ENCODE data around the gene INPP4B. TPM values are rescaled to one million over a fixed set of nuclear protein-coding genes. Genes with fewer than 3 reads are reported as not detected.

The INPP4B gene
- polyA plus RNA-seq, 3 donors from 2014 or later = 0.81 to 6.3 (median 6.2) TPM

DNA sequence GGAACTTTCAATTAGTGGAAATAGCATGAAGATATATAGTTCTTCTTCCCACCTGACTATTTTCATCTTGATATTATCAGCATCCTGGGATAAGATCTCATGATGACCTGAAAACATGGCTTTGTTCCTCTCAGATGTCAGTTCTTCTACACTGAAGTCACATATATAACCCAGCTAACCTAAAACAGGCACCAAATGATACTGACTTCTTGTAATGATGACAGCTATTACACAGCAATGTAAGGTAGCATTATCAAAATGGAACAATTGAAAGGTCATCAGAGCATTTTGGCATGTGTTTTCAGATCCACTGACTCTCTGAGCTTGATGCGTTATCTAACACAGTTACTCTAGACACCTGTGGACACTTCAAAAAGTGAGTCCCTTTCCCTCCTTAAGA, 469.9 kb downstream of the INPP4B start:
- no peak for DNase-seq
- no peaks in the 10 kb centered on the region for H3K36me3 Mint-ChIP-seq
- no peaks in the 10 kb centered on the region for H3K27me3 Mint-ChIP-seq (ENCODE audit: low read depth in 3 of 3)
- H3K4me3 Mint-ChIP-seq = no peak overlapping the region
- peaks cover 0 to 2% (median 0%) of the 10 kb centered on the region in 6 donors for H3K9me3 Mint-ChIP-seq
- no peak overlapping the region for H3K27ac Mint-ChIP-seq
- no peaks in the 10 kb centered on the region for H3K4me1 Mint-ChIP-seq

DNA sequence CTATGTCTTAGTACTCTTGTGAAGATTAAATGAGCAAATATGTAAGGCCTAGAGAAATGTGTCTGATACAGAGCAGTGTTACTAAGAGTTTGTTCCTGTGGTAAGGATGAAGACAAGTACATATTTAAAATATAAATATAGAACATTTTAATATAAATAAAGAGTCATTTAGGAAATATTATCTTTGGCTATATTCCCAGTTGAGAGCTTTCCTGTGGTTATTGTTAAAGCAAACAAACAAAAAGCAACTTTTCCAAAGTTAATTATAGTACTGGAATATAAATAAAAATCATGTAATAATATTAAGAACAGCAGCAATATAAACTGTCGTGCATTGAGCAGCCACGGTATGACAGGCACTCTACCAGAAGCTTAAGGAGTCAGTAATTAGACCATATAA, 472.5 kb downstream of the INPP4B start:
- no peak overlapping the region for H3K4me3 Mint-ChIP-seq
- peaks cover 0 to 2% (median 0%) of the 10 kb centered on the region in 3 donors for H3K27me3 Mint-ChIP-seq (ENCODE audit: low read depth in 3 of 3)
- peaks cover 0 to 4% (median 0%) of the 10 kb centered on the region in 6 donors for H3K9me3 Mint-ChIP-seq
- H3K27ac Mint-ChIP-seq = no peak overlapping the region
- peaks cover 0 to 3% (median 0%) of the 10 kb centered on the region in 3 donors for H3K36me3 Mint-ChIP-seq
- H3K4me1 Mint-ChIP-seq = no peaks in the 10 kb centered on the region
- no peak for DNase-seq

DNA sequence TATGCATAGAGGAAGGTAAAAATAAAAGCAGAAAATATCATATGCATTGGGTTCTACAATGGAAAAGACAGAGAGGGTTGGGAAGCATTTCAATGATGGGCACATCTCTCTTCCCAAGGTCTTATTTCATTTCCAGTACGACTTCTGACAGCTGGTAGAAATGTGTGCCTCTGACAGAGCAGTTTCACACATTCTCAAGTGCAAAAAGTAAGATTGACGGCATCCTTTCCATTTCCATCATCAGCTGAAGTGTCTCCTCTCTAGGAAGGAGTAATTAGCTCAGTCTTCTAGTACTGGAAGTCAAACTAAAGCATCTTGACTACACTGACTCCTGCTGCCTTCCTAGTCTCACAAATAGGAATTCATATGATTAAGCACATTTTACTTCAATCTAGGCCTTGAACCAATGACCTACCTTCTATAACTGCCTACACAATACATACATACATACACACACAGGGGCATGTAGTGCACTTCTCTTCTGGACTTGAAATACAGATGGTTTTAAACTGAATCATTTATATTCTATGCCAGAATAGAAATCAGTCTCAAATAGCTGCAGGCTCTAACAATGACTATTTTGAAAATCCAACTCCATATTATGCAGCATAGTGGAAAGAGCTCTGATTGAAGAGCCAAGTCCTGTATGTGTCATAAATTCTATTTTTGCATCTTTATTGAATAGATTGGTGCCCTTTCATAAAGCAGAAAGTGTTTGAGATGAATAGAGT, 473.4 kb downstream of the INPP4B start:
- peaks cover 0 to 3% (median 0%) of the 10 kb centered on the region in 3 donors for H3K36me3 Mint-ChIP-seq
- peaks cover 0 to 6% (median 0%) of the 10 kb centered on the region in 6 donors for H3K9me3 Mint-ChIP-seq
- H3K27ac Mint-ChIP-seq = no peak overlapping the region
- DNase-seq = no peak
- no peak overlapping the region for H3K4me3 Mint-ChIP-seq
- peaks cover 0 to 2% (median 0%) of the 10 kb centered on the region in 3 donors for H3K27me3 Mint-ChIP-seq (ENCODE audit: low read depth in 3 of 3)
- no peaks in the 10 kb centered on the region for H3K4me1 Mint-ChIP-seq

DNA sequence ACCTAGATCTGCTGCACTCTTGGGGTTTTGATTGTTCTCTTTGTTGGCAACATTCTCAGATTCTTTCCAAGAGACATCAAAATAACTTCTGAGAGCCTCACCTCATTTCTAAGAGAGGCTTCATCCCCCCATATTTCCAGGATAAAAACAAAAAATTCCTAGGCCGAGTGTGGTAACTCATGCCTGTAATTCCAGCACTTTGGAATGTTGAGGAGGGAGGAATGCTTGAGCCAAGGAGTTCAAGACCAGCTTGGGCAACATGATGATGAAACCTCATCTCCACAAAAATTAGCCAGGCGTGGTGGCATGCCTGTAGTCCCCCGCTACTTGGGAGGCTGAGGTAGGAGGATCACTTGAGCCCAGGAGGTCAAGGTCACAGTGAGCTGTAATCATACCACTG, 477.0 kb downstream of the INPP4B start:
- Mint-ChIP-seq H3K27me3 (ENCODE audit: low read depth in 3 of 3) (peaks cover 0 to 2% (median 0%) of the 10 kb centered on the region in 3 donors), H3K4me1 (no peaks in the 10 kb centered on the region), H3K36me3 (peaks cover 0 to 3% (median 0%) of the 10 kb centered on the region in 3 donors), H3K9me3 (peaks cover 0 to 4% (median 2%) of the 10 kb centered on the region in 6 donors), H3K4me3 (no peak overlapping the region), H3K27ac (no peak overlapping the region)
- DNase-seq = no peak

DNA sequence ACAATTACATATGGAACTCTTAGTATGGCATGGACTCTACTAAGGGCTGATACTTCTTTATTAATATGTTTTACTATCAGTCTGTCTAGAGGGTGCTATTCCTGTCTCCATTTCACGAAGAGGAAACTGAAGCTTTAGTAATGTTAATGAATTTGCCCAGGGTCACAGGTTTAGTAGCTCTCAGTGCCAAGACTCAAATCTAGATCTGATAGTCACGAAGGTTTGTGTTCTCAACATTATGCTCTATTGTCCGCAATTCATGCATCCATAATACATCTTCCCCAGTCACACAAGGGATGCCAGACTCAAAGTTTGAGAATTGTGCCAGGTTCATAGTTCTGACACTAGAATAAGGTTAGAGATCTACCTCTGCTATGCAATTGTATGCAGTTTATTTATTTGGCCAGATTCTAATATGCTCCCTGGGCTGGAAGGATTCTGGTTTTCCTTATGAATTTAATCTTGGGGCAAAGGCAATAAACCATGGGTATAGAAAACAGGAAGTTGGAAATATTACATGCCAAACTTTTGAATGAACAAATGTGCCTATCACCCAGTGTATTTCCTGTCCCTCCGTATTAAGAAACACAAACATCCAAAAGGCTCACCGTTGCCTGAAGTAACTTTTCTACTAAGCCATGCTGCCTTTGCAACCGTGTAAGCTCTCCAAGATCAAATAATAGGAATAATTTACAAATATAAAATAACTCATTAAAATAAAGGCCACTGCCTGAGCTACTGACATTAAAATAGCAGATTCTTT, 478.5 kb downstream of the INPP4B start:
- Mint-ChIP-seq H3K36me3 (peaks cover 0 to 3% (median 0%) of the 10 kb centered on the region in 3 donors), H3K4me3 (no peak overlapping the region), H3K27me3 (ENCODE audit: low read depth in 3 of 3) (peaks cover 0 to 2% (median 0%) of the 10 kb centered on the region in 3 donors), H3K4me1 (no peaks in the 10 kb centered on the region), H3K27ac (no peak overlapping the region), H3K9me3 (peaks cover 0 to 4% (median 2%) of the 10 kb centered on the region in 6 donors)
- no peak for DNase-seq

DNA sequence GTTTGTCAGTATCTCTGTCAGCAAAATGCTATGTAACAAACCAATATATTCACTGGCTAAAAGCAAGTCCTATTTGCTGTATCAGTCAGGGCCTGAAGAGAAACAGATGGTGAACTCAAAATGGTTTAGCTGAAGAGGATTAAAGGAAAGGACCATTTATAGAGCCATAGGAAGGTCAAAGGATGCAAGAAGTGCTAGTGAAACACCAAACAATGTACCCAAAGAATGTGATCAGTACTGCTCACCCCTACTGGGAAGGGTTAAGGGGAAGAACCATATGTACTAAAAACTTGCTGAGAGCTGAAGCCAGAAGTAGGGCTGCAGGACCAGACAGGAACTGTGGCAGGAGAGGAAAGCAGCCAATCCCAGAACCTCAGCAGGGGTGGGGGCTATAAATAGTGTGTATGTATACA, 479.3 kb downstream of the INPP4B start:
- peaks cover 0 to 6% (median 0%) of the 10 kb centered on the region in 3 donors for H3K36me3 Mint-ChIP-seq
- no peak for DNase-seq
- H3K4me3 Mint-ChIP-seq = no peak overlapping the region
- H3K9me3 Mint-ChIP-seq = peaks cover 0 to 4% (median 3%) of the 10 kb centered on the region in 6 donors
- peaks cover 0 to 2% (median 0%) of the 10 kb centered on the region in 3 donors for H3K27me3 Mint-ChIP-seq (ENCODE audit: low read depth in 3 of 3)
- no peaks in the 10 kb centered on the region for H3K4me1 Mint-ChIP-seq
- no peak overlapping the region for H3K27ac Mint-ChIP-seq

DNA sequence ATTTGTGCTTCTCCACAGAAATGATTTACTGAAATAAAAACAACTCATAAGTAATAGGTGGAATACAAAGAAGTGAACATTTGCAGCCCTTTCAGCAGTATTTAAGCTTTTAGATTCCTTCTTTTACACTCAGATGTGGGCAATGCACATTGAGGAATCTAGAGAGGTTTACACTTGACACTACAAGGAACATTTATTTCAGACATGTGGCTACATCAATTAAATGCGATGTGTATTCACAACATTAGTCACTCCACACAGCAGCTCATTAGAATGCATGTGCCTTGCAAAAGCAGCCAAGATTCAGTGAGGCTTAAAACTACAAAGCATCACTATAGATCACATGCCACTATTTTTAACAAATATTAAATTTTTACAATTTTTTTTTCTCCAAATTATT, 480.7 kb downstream of the INPP4B start:
- Mint-ChIP-seq H3K27me3 (ENCODE audit: low read depth in 3 of 3) (peaks cover 0 to 2% (median 0%) of the 10 kb centered on the region in 3 donors), H3K4me3 (no peak overlapping the region), H3K9me3 (peaks cover 0 to 4% (median 2%) of the 10 kb centered on the region in 6 donors), H3K4me1 (no peaks in the 10 kb centered on the region), H3K36me3 (peaks cover 0 to 6% (median 0%) of the 10 kb centered on the region in 3 donors), H3K27ac (no peak overlapping the region)
- DNase-seq = no peak

DNA sequence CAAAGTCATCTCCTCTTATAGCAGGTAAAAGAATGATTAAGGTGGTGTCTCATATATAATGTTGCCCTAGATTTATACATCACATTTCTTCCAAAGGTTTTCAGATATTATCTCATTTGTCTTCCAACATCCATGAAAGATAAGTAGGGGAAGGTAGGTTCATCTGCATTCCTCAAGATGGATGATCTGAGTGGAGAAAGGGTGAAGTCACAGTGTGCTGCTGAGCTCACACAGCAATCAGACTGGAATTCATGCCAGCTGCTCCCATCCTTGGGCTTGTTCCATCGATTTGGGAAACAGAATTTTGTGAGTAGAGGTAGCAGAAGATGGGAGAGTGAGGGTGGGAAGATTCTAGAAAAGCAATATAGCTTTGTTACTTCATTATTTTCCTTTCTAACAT, 482.4 kb downstream of the INPP4B start:
- H3K4me3 Mint-ChIP-seq = no peak overlapping the region
- H3K27me3 Mint-ChIP-seq (ENCODE audit: low read depth in 3 of 3) = peaks cover 0 to under 1% (median 0%) of the 10 kb centered on the region in 3 donors
- no peak overlapping the region for H3K27ac Mint-ChIP-seq
- H3K4me1 Mint-ChIP-seq = peaks cover 0 to 2% of the 10 kb centered on the region in 2 donors
- peaks cover 0 to 4% (median 0%) of the 10 kb centered on the region in 3 donors for H3K36me3 Mint-ChIP-seq
- peaks cover 0 to 4% (median 1%) of the 10 kb centered on the region in 6 donors for H3K9me3 Mint-ChIP-seq
- DNase-seq = no peak

DNA sequence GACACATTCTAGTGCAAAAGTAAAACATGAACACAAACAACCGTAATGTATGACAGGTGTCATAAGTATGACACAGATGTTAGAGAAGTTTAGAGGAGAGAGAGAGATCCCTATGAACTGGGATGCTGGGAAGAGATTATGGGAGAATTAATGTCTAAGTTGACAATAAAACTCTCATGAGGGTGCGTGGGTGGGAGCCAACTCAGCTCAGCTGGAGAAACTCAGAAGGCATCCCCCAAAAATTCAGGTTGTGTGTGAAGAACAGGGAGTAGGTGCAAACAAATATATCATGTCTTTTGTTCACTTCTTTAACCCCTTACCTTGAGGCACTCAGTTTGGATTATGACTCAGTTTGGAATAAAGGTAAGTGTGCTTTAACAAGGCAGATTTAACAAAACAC, 484.1 kb downstream of the INPP4B start:
- no peak overlapping the region for H3K27ac Mint-ChIP-seq
- DNase-seq = no peak
- peaks cover 0 to 3% (median 0%) of the 10 kb centered on the region in 3 donors for H3K36me3 Mint-ChIP-seq
- H3K9me3 Mint-ChIP-seq = peaks cover 0 to 4% (median 0%) of the 10 kb centered on the region in 6 donors
- peaks cover 2% of the 10 kb centered on the region in 2 donors for H3K4me1 Mint-ChIP-seq
- no peaks in the 10 kb centered on the region for H3K27me3 Mint-ChIP-seq (ENCODE audit: low read depth in 3 of 3)
- no peak overlapping the region for H3K4me3 Mint-ChIP-seq

DNA sequence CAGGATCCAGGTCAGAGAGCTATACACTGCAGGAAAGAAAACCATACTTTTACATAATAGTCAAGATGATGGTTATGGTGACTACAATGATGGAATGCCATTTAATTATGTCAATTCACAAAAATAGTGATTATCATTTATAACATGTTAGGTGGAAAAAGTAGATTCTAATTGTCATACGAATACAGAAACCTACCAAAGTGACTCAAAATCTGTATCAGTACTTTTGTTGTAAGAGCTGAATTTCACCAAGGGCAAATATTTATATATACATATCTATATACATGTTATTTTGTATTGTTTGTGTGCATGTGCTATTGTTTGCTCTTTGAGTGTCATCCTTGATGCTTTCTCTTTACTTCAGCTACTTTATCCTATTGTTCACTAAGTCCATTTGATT, 485.4 kb downstream of the INPP4B start:
- Mint-ChIP-seq H3K27me3 (ENCODE audit: low read depth in 3 of 3) (no peaks in the 10 kb centered on the region), H3K27ac (no peak overlapping the region), H3K9me3 (peaks cover 0 to 4% (median 0%) of the 10 kb centered on the region in 6 donors), H3K36me3 (peaks cover 0 to 4% (median 3%) of the 10 kb centered on the region in 3 donors), H3K4me1 (peaks cover 14 to 16% of the 10 kb centered on the region in 2 donors), H3K4me3 (no peak overlapping the region)
- DNase-seq = no peak

DNA sequence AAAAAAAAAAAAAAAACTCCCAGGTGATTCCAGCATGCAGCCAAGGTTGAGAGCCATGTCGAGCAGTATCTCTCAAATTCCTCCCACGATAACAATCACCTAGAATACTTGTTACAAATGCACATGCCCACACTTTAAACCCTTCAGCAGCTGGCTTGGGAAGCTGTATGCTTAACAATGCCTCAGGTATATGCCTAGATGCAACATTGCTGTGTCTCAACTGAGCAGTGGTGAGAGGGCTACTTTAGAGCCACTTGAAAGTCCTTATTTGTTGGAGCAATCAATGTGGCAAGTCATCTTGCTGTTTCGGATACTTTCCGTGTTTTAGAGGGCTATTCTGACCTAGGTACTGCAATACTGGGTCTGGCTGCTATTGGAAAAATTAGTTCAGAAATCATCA, 487.4 kb downstream of the INPP4B start:
- Mint-ChIP-seq H3K27me3 (ENCODE audit: low read depth in 3 of 3) (no peaks in the 10 kb centered on the region), H3K27ac (no peak overlapping the region), H3K4me3 (no peak overlapping the region), H3K36me3 (peaks cover 0 to 4% (median 3%) of the 10 kb centered on the region in 3 donors), H3K9me3 (peaks cover 0 to 4% (median 0%) of the 10 kb centered on the region in 6 donors), H3K4me1 (peaks cover 29 to 36% of the 10 kb centered on the region in 2 donors)
- no peak for DNase-seq

DNA sequence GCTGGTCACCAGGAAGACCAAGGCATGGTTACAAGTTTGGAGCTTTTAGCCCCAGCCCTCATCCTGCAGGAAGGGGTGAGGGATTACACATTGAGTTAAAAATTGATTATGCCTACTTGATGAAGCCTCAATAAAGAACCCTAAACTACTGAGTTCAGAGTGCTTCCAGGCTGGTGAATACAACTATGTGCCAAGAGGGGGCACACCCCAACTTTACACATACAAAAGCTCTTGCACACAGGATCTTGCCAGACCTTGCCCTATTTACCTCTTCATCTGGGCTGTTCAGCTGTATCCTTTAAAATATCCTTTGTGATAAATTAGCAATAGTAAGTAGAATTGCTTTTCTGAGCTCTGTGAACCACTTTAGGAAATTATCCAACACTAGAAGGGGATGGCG, 489.3 kb downstream of the INPP4B start:
- H3K27ac Mint-ChIP-seq = peak overlapping the region in 2 of 6 donors; percentile 4 to 38
- no peaks in the 10 kb centered on the region for H3K27me3 Mint-ChIP-seq (ENCODE audit: low read depth in 3 of 3)
- H3K36me3 Mint-ChIP-seq = peaks cover 0 to 4% (median 0%) of the 10 kb centered on the region in 3 donors
- peaks cover 0 to 1% (median 0%) of the 10 kb centered on the region in 6 donors for H3K9me3 Mint-ChIP-seq
- H3K4me1 Mint-ChIP-seq = peaks cover 32 to 41% of the 10 kb centered on the region in 2 donors
- DNase-seq = no peak
- H3K4me3 Mint-ChIP-seq = no peak overlapping the region

DNA sequence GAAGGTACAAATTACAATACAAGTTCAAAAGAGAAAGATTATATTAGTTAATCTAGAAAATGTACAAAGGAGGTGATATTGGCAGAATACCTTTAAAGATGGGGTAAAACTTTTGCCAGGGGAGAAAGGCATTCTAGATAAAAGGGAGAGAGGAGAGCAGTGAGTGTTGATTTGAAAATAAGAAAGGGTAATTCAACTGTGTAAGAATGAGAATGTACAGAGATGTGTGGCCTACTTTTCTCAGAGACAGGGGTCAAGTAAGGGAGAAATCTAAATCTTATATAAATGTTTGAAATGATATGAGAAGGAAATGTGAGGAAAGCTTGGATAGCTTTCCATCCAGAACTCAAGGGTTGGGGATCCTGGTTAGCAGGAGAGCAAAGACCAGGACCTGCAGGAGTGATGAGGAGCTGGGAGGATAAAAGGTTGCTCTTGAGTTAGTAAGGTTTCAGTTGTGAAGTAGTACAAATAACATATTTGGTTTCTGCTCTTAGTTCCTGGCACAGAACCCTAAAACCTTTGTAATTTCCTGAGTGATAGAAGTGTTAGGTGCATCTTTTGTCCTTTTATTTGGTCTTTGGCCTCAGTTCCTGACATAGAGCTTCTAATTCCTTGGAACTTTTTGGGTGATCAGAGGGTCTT, 489.9 kb downstream of the INPP4B start:
- H3K4me3 Mint-ChIP-seq = peak overlapping the region in 1 of 5 donors; percentile 19
- peak overlapping the region in 3 of 6 donors; percentile 38 to 69 (median 63) for H3K27ac Mint-ChIP-seq
- DNase-seq = no peak
- no peaks in the 10 kb centered on the region for H3K27me3 Mint-ChIP-seq (ENCODE audit: low read depth in 3 of 3)
- H3K4me1 Mint-ChIP-seq = peaks cover 32 to 41% of the 10 kb centered on the region in 2 donors
- no peaks in the 10 kb centered on the region for H3K9me3 Mint-ChIP-seq
- peaks cover 0 to 4% (median 0%) of the 10 kb centered on the region in 3 donors for H3K36me3 Mint-ChIP-seq

Measured in immature natural killer cell (primary cell).